ENCODE data around the gene STEEP1.

STEEP1 gene

GRCh38 chrX:119488749-119489148 is 76.5 kb downstream of the STEEP1 start:
- no peak for DNase-seq (ENCODE audit: low read depth in 3 of 3)

Measured in stimulated activated CD4-positive, alpha-beta T cell treated with anti-CD3 and anti-CD28 coated beads, TNF-alpha, amount 100 ng/mL, for 4 hours (primary cell).